H9 (cell line): ENCODE measurements around the gene LMF1. TPM values are rescaled to one million over a fixed set of nuclear protein-coding genes. Genes with fewer than 3 reads are reported as not detected.

ENCODE experiments used
- DNase-seq: peaks from one replicate; pipeline ENCODE4 v3.0.0-alpha.2; 2017
- H2AFZ ChIP-seq: one replicate; pipeline ENCODE4 v1.6.1; 2013; ENCODE audit warnings: mild to moderate bottlenecking, low read length, control low read depth, moderate library complexity
- H2AK5ac ChIP-seq: 2 replicates; pipeline ENCODE4 v1.6.1; 2013; ENCODE audit warnings: low read length, control low read depth, mixed read lengths; ENCODE audit not compliant: insufficient read length
- H2BK120ac ChIP-seq: one replicate; pipeline ENCODE4 v1.6.1; 2013; ENCODE audit warnings: low read depth, mild to moderate bottlenecking, low read length, control low read depth, inconsistent platforms; ENCODE audit not compliant: poor library complexity, severe bottlenecking
- H2BK12ac ChIP-seq: 2 replicates; pipeline ENCODE4 v1.6.1; 2013; ENCODE audit warnings: low read length, control low read depth, mixed read lengths, low read depth; ENCODE audit not compliant: insufficient read length
- H2BK15ac ChIP-seq: 2 replicates; pipeline ENCODE4 v1.6.1; 2013; ENCODE audit warnings: low read depth, low read length, control low read depth
- H2BK20ac ChIP-seq: one replicate; pipeline ENCODE4 v1.6.1; 2013; ENCODE audit warnings: low read depth, mild to moderate bottlenecking, low read length, control low read depth, inconsistent platforms; ENCODE audit not compliant: poor library complexity, severe bottlenecking
- H2BK5ac ChIP-seq: 2 replicates; pipeline ENCODE4 v1.6.1; 2013; ENCODE audit warnings: low read length, control low read depth, mixed read lengths; ENCODE audit not compliant: insufficient read length
- H3K14ac ChIP-seq: 2 replicates; pipeline ENCODE4 v1.6.1; 2013; ENCODE audit warnings: low read length, control low read depth; ENCODE audit not compliant: insufficient read depth
- H3K18ac ChIP-seq: 2 replicates; pipeline ENCODE4 v1.6.1; 2013; ENCODE audit warnings: low read depth, mild to moderate bottlenecking, mixed read lengths, low read length, control low read depth; ENCODE audit not compliant: insufficient read length
- H3K23ac ChIP-seq: 2 replicates; pipeline ENCODE4 v1.6.1; 2013; ENCODE audit warnings: low read length, control low read depth, mixed read lengths, low read depth; ENCODE audit not compliant: insufficient read length
- H3K23me2 ChIP-seq: 2 replicates; pipeline ENCODE4 v1.6.1; 2013; ENCODE audit warnings: low read depth, mild to moderate bottlenecking, mixed read lengths, low read length, control low read depth; ENCODE audit not compliant: insufficient read length, poor library complexity, severe bottlenecking
- H3K27ac ChIP-seq: 2 replicates; pipeline ENCODE4 v1.5.1; 2013; ENCODE audit warnings: low read length, control low read depth, mixed read lengths, low read depth; ENCODE audit not compliant: insufficient read length
- H3K27me3 ChIP-seq: 2 replicates; pipeline ENCODE4 v1.6.1; 2013; ENCODE audit warnings: low read length, control low read depth, inconsistent platforms; ENCODE audit not compliant: insufficient read depth
- H3K4ac ChIP-seq: 2 replicates; pipeline ENCODE4 v1.6.1; 2013; ENCODE audit warnings: low read depth, mild to moderate bottlenecking, control low read depth, inconsistent platforms, low read length, moderate library complexity
- H3K4me1 ChIP-seq: 2 replicates; pipeline ENCODE4 v1.6.1; 2013; ENCODE audit warnings: low read length, control low read depth, inconsistent platforms; ENCODE audit not compliant: insufficient read depth
- H3K4me2 ChIP-seq: 2 replicates; pipeline ENCODE4 v1.6.1; 2013; ENCODE audit warnings: low read length, control low read depth, mixed read lengths; ENCODE audit not compliant: insufficient read length, insufficient read depth
- H3K56ac ChIP-seq: 2 replicates; pipeline ENCODE4 v1.6.1; 2013; ENCODE audit warnings: low read depth, mild to moderate bottlenecking, mixed read lengths, low read length, control low read depth; ENCODE audit not compliant: insufficient read length
- H3K79me1 ChIP-seq: 2 replicates; pipeline ENCODE4 v1.6.1; 2013; ENCODE audit warnings: low read depth, mild to moderate bottlenecking, moderate library complexity, low read length, control low read depth, inconsistent platforms; ENCODE audit not compliant: insufficient read depth, poor library complexity, severe bottlenecking
- H3K79me2 ChIP-seq: 2 replicates; pipeline ENCODE4 v1.6.1; 2013; ENCODE audit warnings: low read length, control low read depth, inconsistent platforms; ENCODE audit not compliant: insufficient read depth
- H3K9ac ChIP-seq: 2 replicates; pipeline ENCODE4 v1.6.1; 2013; ENCODE audit warnings: low read length, control low read depth, mixed read lengths; ENCODE audit not compliant: insufficient read length; ENCODE audit errors: extremely low read depth
- H3K9me3 ChIP-seq: one replicate; pipeline ENCODE4 v1.6.1; 2013; ENCODE audit warnings: low read depth, low read length, inconsistent platforms; ENCODE audit not compliant: control insufficient read depth
- H3T11ph ChIP-seq: one replicate; pipeline ENCODE4 v1.6.1; 2013; ENCODE audit warnings: mild to moderate bottlenecking, low read length, control low read depth, inconsistent platforms
- H4K20me1 ChIP-seq: one replicate; pipeline ENCODE4 v1.6.1; 2013; ENCODE audit not compliant: control insufficient read depth, insufficient read length, insufficient read depth
- H4K5ac ChIP-seq: 2 replicates; pipeline ENCODE4 v1.6.1; 2013; ENCODE audit warnings: low read depth, mild to moderate bottlenecking, mixed read lengths, low read length, control low read depth; ENCODE audit not compliant: insufficient read length
- H4K8ac ChIP-seq: replicated peaks from 2 replicates; pipeline ENCODE4 v1.6.1; 2013; ENCODE audit warnings: low read length, control low read depth, mixed read lengths, low read depth; ENCODE audit not compliant: insufficient read length
- H4K91ac ChIP-seq: 2 replicates; pipeline ENCODE4 v1.6.1; 2013; ENCODE audit warnings: low read depth, mild to moderate bottlenecking, moderate library complexity, mixed read lengths, low read length, control low read depth; ENCODE audit not compliant: insufficient read length
- H3K27ac Mint-ChIP-seq, 3 experiments: 2 replicates in 2 of 3; 3 replicates in 1 of 3; pipeline ENCODE4 v1.8.0; 2020 to 2021; ENCODE audit warnings: mixed read lengths in 3 of 3, mild to moderate bottlenecking in 1 of 3, moderate library complexity in 1 of 3
- H3K27me3 Mint-ChIP-seq: 2 replicates; pipeline ENCODE4 v1.8.0; 2021; ENCODE audit warnings: low read depth, mild to moderate bottlenecking, moderate library complexity, mixed read lengths
- H3K36me3 Mint-ChIP-seq, 3 experiments: 2 replicates in 2 of 3; 3 replicates in 1 of 3; pipeline ENCODE4 v1.8.0; 2020 to 2021; ENCODE audit warnings: low read depth in 3 of 3, mixed read lengths in 3 of 3; ENCODE audit not compliant: insufficient read depth in 1 of 3
- H3K4me1 Mint-ChIP-seq, 2 experiments: 2 replicates each; pipeline ENCODE4 v1.8.0; 2020; ENCODE audit warnings: mixed read lengths in 2 of 2
- H3K4me3 Mint-ChIP-seq, 2 experiments: 2 replicates in 1 of 2; 3 replicates in 1 of 2; pipeline ENCODE4 v1.8.0; 2020 to 2021; ENCODE audit warnings: mild to moderate bottlenecking in 2 of 2, mixed read lengths in 2 of 2, moderate library complexity in 1 of 2
- H3K9me3 Mint-ChIP-seq, 2 experiments: 2 replicates in 1 of 2; 3 replicates in 1 of 2; pipeline ENCODE4 v1.8.0; 2020; ENCODE audit warnings: mild to moderate bottlenecking in 2 of 2, mixed read lengths in 2 of 2, moderate library complexity in 1 of 2
- WGBS: extraction: QIAGEN DNeasy Blood & Tissue Kit; methylation state at CpG from one replicate; pipeline ENCODE4 v1.1.7; 2013; ENCODE audit warnings: missing lambda C conversion rate, low lambda C conversion rate, mixed read lengths; ENCODE audit not compliant: insufficient read length; ENCODE audit errors: extremely low coverage; 5-methylcytosine and 5-hydroxymethylcytosine counted together
- total RNA-seq: library from RNA; stranded (reverse); gene quantifications from 2 replicates; pipeline ENCODE4 v1.2.1, GENCODE V29; 2021
- TF ChIP-seq, protein P1 (sequence below): fragments of 200-600 bp; sonication (generic); conservative IDR thresholded peaks from 3 replicates; pipeline ENCODE4 v1.8.0; 2021; ENCODE audit warnings: antibody characterized with exemption, mild to moderate bottlenecking

LMF1 gene
- total RNA-seq, 1 experiment from 2014 or later: 7.1 TPM

DNA sequence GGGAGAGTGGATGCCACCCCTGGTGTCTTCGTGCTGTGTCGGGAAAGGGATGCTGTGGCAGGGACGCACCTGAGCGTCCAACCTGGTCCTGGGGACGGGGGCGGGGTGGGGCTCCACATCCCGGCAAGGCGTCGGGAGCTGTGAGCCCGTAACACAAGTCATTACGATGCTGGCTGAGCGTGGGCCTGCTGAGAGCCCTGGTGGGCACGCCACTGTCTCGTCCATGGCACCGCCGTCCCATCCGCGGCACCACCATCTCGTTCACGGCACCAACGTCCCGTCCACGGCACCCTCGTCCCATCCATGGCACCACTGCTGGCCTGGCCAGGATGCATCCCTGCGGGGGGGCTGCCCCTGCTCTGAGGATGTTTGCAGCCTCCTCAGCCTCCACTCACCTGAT, 146.2 kb downstream of the LMF1 start:
- H3K4me1 ChIP-seq: no peaks in the 10 kb centered on the region
- no peak overlapping the region for H2AK5ac ChIP-seq

More for the DNA sequence above, 146.2 kb downstream of the LMF1 start:
- H3K9me3 Mint-ChIP-seq: peaks cover 0 to 4% of the 10 kb centered on the region in 2 experiments; a peak in 1 of 5 replicates
- Histone ChIP-seq H3T11ph (no peak overlapping the region), H2BK12ac (no peak overlapping the region), H2BK15ac (no peak overlapping the region), H4K20me1 (no peaks in the 10 kb centered on the region), H3K79me1 (no peaks in the 10 kb centered on the region), H4K91ac (no peak overlapping the region), H3K23ac (no peak overlapping the region), H3K9me3 (no peaks in the 10 kb centered on the region), H3K14ac (no peak overlapping the region), H4K5ac (no peak overlapping the region), H3K18ac (no peak overlapping the region), H3K4me2 (no peak overlapping the region), H3K4ac (no peak overlapping the region), H3K23me2 (no peaks in the 10 kb centered on the region), H4K8ac (no peak overlapping the region), H3K56ac (no peak overlapping the region), H3K9ac (no peak overlapping the region), H2BK120ac (no peak overlapping the region), H3K27ac (no peak overlapping the region), H3K79me2 (no peaks in the 10 kb centered on the region), H2BK5ac (no peak overlapping the region), H2BK20ac (no peak overlapping the region), H3K27me3 (no peaks in the 10 kb centered on the region), H2AFZ (no peak overlapping the region)
- DNase-seq: no peak
- H3K4me1 Mint-ChIP-seq: peaks cover 16 to 21% of the 10 kb centered on the region in 2 experiments
- H3K27me3 Mint-ChIP-seq: peaks cover 19% of the 10 kb centered on the region
- TF ChIP-seq, protein P1, sequence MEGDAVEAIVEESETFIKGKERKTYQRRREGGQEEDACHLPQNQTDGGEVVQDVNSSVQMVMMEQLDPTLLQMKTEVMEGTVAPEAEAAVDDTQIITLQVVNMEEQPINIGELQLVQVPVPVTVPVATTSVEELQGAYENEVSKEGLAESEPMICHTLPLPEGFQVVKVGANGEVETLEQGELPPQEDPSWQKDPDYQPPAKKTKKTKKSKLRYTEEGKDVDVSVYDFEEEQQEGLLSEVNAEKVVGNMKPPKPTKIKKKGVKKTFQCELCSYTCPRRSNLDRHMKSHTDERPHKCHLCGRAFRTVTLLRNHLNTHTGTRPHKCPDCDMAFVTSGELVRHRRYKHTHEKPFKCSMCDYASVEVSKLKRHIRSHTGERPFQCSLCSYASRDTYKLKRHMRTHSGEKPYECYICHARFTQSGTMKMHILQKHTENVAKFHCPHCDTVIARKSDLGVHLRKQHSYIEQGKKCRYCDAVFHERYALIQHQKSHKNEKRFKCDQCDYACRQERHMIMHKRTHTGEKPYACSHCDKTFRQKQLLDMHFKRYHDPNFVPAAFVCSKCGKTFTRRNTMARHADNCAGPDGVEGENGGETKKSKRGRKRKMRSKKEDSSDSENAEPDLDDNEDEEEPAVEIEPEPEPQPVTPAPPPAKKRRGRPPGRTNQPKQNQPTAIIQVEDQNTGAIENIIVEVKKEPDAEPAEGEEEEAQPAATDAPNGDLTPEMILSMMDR: no peak
- no peaks in the 10 kb centered on the region for H3K36me3 Mint-ChIP-seq
- WGBS: no CpG with 5 or more reads among the region's 25 CpGs
- no peak overlapping the region for H3K27ac Mint-ChIP-seq
- no peak overlapping the region for H3K4me3 Mint-ChIP-seq
